Epidermal melanocyte (primary cell): Measurements from ENCODE around the gene PLXND1.
"Not testable (repeated sequence)": the region's sequence is repeated elsewhere in the genome, so short reads cannot be mapped to it uniquely, and the experiment has no call there.

ENCODE experiments used
- DNase-seq: peaks from one replicate; pipeline ENCODE4 v3.0.0; 2011; ENCODE audit warnings: low spot score; ENCODE audit not compliant: insufficient read length

Gene PLXND1

DNA sequence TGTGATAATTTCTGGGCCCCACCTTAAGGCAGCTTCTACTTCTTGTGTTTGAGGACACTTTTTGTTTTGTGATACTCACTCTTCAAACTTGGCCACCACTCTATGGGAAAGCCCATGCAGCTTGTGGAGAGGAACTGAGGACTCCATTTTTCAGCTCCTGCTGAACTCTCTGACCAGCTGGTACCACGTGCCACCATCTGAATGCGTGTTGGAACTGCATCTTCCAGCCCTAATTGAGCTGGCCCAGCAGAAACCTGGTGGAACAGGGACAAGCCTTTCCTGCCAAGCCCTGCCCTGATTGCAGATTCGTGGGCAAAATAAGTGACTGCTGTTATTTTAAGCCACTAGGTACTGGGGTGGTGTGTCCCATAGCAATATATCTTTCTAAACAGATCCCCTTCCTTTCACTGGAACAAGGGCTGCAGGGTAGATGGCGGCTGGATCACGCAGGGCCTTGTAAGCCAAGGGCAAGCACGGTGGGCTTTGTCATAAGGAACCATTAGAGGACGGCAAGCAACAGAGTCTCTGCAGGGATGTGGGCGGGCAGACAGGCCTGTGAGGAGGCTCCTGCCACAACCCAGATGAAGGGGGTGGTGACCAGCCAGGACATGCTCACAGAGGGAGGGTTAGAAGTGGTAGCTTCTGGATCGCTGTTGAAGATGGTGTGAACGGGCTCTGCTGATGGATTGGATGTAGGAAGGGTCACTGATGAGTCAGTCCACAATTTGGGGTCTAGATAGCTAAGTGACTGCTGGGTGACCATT is 54.0 kb downstream of the PLXND1 start:
- no peak for DNase-seq

DNA sequence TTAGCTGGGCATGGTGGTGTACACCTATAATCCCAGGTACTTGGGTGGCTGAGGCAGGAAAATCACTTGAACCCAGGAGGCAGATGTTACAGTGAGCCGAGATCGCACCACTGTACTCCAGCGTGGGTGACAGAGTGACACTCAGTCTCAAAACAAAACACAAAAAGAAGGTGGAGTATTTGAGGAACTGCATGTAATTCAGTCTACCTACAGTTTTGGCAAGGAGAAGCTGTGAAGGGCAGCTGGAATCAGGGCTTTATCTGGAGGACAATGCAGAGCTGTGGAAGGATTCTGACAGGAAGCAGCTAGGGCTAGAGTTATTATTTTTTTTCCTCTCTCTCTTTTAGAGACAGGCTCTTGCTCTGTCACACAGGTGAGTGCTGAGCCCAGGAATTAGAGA is 56.7 kb downstream of the PLXND1 start:
- DNase-seq: no peak

- DNase-seq: no peak
These were observed 57.3 kb downstream of the PLXND1 start for GRCh38 chr3:129549006-129549800.

GRCh38 chr3:129548104-129548965 is 58.1 kb downstream of the PLXND1 start:
- no peak for DNase-seq

DNA sequence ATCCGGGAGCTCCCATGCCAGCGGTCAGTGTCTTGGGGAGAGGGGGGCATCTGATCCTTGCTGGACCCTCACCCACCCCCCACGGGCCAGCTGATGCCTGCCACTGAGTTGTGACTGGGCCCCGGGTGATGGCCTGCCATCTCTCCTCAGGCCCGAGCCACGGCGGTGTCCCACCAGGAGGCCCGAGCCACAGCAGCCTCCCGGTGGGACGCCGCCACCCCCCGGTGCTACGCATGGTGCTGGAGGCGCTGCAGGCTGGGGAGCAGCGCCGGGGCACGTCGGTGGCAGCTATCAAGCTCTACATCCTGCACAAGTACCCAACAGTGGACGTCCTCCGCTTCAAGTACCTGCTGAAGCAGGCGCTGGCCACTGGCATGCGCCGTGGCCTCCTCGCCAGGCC is 59.2 kb downstream of the PLXND1 start:
- no peak for DNase-seq

DNA sequence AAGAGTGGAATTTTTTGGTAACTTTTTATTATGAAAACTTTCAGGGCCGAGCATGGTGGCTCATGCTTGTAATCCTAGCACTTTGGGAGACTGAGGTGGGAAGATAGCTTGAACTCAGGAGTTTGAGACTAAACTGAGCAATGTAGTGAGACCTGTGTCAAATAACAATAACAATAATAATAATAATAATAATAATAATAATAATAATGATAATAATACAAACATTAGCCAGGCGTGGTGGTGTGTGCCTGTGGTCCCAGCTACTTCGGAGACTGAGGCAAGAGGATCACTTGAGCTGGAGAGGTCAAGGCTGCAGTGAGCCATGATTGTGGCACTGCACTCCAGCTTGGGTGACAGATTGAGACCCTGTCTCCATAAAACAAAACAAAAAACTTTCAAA is 60.5 kb downstream of the PLXND1 start:
- DNase-seq: not testable (repeated sequence)

GRCh38 chr3:129543999-129544398 is 62.5 kb downstream of the PLXND1 start:
- no peak for DNase-seq

DNA sequence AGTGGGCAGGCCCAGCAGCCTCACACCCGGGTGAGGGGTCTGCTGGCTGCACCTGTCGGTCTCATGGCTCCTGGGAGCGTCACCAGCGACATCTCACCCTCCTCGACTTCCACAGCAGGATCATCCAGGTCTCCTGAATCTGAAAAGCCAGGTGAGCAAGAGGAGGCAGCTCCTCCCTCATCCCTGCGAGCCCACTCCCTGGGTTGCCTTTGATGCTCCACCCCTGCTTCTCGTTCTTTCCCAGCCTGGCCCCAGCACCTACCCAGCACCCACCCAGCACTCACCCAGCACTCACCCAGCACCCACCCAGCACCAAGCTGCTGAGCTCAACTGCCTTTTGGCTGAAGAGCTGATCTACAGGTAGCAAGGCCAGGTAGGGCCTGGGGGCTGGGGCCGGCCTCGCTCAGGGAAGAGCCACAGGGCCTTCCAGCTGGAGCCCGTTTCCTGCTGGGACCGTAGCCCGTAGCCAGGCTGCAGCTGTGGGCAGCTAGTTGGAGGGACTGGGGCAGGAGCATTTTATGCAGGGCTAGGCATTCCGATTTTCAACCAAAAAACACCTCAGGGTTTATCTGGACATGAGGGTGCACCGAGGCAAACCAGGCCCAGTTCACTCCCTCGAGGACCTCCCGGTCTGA is 63.2 kb downstream of the PLXND1 start, which contains the start of gene H1-8:
TSS of gene H1-8 (plus strand) at position 20 of the 635 bp plus-strand sequence. CDS start at position 64, 44 bp downstream.
- DNase-seq: no peak

- no peak for DNase-seq
These were observed 63.7 kb downstream of the PLXND1 start for GRCh38 chr3:129542747-129543146.

- DNase-seq: no peak
These were observed 65.5 kb downstream of the PLXND1 start for GRCh38 chr3:129540776-129541516.

DNA sequence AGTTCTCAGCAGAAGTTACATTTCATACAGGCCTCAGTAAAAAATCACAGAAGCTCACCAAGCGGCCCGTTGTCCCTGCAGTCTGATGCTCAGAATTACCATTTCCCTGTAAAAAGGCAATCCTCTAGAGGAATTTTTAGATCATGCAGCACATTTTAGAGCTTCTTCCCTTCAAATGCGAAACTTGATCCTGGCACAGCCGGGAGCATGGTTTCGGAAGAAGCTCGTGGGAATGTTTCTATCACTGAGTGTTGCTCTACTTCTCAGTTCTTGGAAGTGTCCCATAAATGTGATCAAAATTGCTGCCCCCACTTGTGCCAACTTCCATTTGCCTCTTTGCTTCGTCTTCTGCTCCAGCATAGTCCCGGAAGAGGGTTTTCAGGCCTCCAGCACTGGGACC is 67.3 kb downstream of the PLXND1 start:
- DNase-seq: no peak

DNA sequence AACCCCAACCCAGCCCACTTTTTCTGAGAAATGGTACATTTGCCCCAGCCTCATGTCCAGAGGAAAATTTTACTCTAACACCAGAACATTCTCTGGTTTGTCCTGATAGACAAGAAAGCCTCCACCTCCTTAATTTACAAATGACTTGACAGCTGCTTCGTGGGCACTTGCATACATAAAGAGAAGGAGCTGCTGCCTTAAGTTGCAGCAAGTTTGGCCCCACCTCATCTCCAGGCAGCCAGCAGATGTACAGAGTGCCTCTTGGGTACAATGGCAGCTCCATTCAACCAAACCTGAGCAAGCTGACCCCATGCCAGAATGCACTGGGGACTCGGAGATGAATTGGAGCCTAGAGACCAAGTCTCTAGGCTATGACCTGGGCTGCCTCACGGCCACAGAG is 69.7 kb downstream of the PLXND1 start:
- no peak for DNase-seq

DNA sequence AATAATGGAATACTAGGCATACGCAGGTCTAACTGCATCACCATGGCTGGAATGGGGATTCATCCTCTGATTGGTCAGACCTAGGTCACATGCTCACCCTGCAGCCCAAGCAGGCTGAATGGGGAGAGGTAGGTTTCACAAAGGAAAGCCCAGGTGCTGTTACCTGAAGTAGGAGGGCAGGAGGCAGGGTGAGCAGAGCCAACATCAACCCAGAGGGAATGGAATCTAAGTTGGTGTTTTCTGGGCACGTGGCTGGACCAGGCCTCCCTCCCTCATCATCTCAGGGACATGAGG is 70.2 kb downstream of the PLXND1 start:
- no peak for DNase-seq

GRCh38 chr3:129535075-129535474 is 71.4 kb downstream of the PLXND1 start:
- no peak for DNase-seq

GRCh38 chr3:129534428-129535027 is 71.9 kb downstream of the PLXND1 start:
- DNase-seq: no peak

- no peak for DNase-seq
These were observed 73.1 kb downstream of the PLXND1 start for GRCh38 chr3:129533406-129533805.

DNA sequence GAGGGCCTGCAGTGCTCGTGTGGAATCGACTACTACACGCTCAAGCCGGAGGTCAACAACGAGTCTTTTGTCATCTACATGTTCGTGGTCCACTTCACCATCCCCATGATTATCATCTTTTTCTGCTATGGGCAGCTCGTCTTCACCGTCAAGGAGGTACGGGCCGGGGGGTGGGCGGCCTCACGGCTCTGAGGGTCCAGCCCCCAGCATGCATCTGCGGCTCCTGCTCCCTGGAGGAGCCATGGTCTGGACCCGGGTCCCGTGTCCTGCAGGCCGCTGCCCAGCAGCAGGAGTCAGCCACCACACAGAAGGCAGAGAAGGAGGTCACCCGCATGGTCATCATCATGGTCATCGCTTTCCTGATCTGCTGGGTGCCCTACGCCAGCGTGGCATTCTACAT is 74.2 kb downstream of the PLXND1 start:
- DNase-seq: no peak

DNA sequence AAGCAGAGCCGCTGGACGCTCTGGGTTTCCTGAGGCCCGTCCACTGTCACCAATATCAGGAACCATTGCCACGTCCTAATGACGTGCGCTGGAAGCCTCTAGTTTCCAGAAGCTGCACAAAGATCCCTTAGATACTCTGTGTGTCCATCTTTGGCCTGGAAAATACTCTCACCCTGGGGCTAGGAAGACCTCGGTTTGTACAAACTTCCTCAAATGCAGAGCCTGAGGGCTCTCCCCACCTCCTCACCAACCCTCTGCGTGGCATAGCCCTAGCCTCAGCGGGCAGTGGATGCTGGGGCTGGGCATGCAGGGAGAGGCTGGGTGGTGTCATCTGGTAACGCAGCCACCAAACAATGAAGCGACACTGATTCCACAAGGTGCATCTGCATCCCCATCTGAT is 74.8 kb downstream of the PLXND1 start:
- DNase-seq: no peak

GRCh38 chr3:129530821-129531220 is 75.7 kb downstream of the PLXND1 start:
- no peak for DNase-seq

DNA sequence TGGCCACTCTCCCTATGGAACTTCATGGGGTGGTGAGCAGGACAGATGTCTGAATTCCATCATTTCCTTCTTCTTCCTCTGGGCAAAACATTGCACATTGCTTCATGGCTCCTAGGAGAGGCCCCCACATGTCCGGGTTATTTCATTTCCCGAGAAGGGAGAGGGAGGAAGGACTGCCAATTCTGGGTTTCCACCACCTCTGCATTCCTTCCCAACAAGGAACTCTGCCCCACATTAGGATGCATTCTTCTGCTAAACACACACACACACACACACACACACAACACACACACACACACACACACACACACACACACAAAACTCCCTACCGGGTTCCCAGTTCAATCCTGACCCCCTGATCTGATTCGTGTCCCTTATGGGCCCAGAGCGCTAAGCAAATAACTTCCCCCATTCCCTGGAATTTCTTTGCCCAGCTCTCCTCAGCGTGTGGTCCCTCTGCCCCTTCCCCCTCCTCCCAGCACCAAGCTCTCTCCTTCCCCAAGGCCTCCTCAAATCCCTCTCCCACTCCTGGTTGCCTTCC is 76.2 kb downstream of the PLXND1 start:
- no peak for DNase-seq
